A549 (cell line): Measurements from ENCODE around the gene SLC9A3. TPM values are rescaled to one million over a fixed set of nuclear protein-coding genes. Genes with fewer than 3 reads are reported as not detected.

ENCODE experiments used
- ATAC-seq, 2 experiments: fragments of 200-7000 bp in 1 of 2; fragments of >200 bp in 1 of 2; cut with Nextera tagmentation in 1 of 2; cut with Tn5 transposase in 1 of 2; 3 replicates each; pipeline versions ENCODE4 v1.8.0 to v1.9.1; 2018 to 2020; ENCODE audit warnings: mild to moderate bottlenecking in 1 of 2, moderate library complexity in 1 of 2
- CTCF ChIA-PET: fragments of 300-600 bp; sonication (Branson Sonifier 250); formaldehyde crosslinking; extraction: SDS; loops from one replicate; lab custom pipeline; 2021; ENCODE audit warnings: antibody characterized with exemption, inconsistent platforms; lab: Yijun Ruan, JAX
- POLR2A ChIA-PET: fragments of 350-600 bp; formaldehyde crosslinking; extraction: SDS; loops from one replicate; lab custom pipeline; 2021; ENCODE audit warnings: antibody characterized with exemption, inconsistent platforms; lab: Yijun Ruan, JAX
- DNase-seq, 2 experiments: peaks; one replicate each; pipeline versions ENCODE4 v3.0.0 to v3.0.0-alpha.2; 2011 to 2016; ENCODE audit warnings: low read depth in 1 of 2, low spot score in 1 of 2
- FAIRE-seq: peaks from 2 replicates; lab custom pipeline; 2011; peaks lifted over from hg19 to GRCh38; lab: Jason Lieb, UNC
- H3K27ac ChIP-seq, 2 experiments: fragments of >200 bp; sonication (Bioruptor Twin); formaldehyde crosslinking; 3 replicates each; pipeline ENCODE4 v1.5.1; 2016 to 2017
- H3K4me1 ChIP-seq: fragments of >200 bp; sonication (Bioruptor Twin); formaldehyde crosslinking; 3 replicates; pipeline ENCODE4 v1.6.1; 2016
- H3K4me2 ChIP-seq: fragments of >200 bp; sonication (Bioruptor Twin); formaldehyde crosslinking; 3 replicates; pipeline ENCODE4 v1.6.1; 2016
- H3K4me3 ChIP-seq: fragments of >200 bp; sonication (Bioruptor Twin); formaldehyde crosslinking; 3 replicates; pipeline ENCODE4 v1.5.1; 2016
- H3K9me3 ChIP-seq: fragments of >200 bp; sonication (Bioruptor Twin); formaldehyde crosslinking; 3 replicates; pipeline ENCODE4 v1.6.1; 2016
- CEBPB ChIP-seq, 2 experiments: fragments of >200 bp in 1 of 2; sonication (Bioruptor Twin) in 1 of 2; formaldehyde crosslinking in 1 of 2; IDR thresholded peaks; 2 replicates each; pipeline ENCODE4 v1.6.1; 2012 to 2016
- CHD4 ChIP-seq: fragments of 200-600 bp; sonication (generic); IDR thresholded peaks from 2 replicates; pipeline ENCODE4 v1.6.1; 2016; ENCODE audit warnings: antibody characterized with exemption, mild to moderate bottlenecking, borderline replicate concordance
- E2F6 ChIP-seq: IDR thresholded peaks from 2 replicates; pipeline ENCODE4 v1.6.1; 2012; ENCODE audit warnings: low read depth, borderline replicate concordance
- ESRRA ChIP-seq: fragments of 150-350 bp; IDR thresholded peaks from 2 replicates; pipeline ENCODE4 v1.6.1; 2014; ENCODE audit warnings: mild to moderate bottlenecking, low read length, borderline replicate concordance
- HDAC2 ChIP-seq: fragments of 200-600 bp; sonication (generic); IDR thresholded peaks from 2 replicates; pipeline ENCODE4 v1.6.1; 2016
- HEYL ChIP-seq: fragments of 250-450 bp; sonication (Bioruptor Pico); IDR thresholded peaks from 2 replicates; pipeline ENCODE4 v1.8.0; 2021; ENCODE audit warnings: mild to moderate bottlenecking, moderate library complexity
- HOXB13 ChIP-seq: fragments of 250-450 bp; sonication (Bioruptor Pico); IDR thresholded peaks from 2 replicates; pipeline ENCODE4 v1.5.0; 2020; ENCODE audit warnings: low read depth, mild to moderate bottlenecking, moderate library complexity
- JUN ChIP-seq, 2 experiments: fragments of >200 bp; sonication (Bioruptor Twin); formaldehyde crosslinking; IDR thresholded peaks; 2 replicates in 1 of 2; 3 replicates in 1 of 2; pipeline ENCODE4 v1.6.1; 2016 to 2017
- KDM1A ChIP-seq: fragments of 200-600 bp; sonication (generic); IDR thresholded peaks from 2 replicates; pipeline ENCODE4 v1.6.1; 2016; ENCODE audit warnings: low read depth, mild to moderate bottlenecking
- KDM5A ChIP-seq: fragments of 200-600 bp; sonication (generic); IDR thresholded peaks from 2 replicates; pipeline ENCODE4 v1.6.1; 2016; ENCODE audit warnings: antibody characterized with exemption, mild to moderate bottlenecking
- NFE2L2 ChIP-seq: fragments of 150-350 bp; conservative IDR thresholded peaks from 2 replicates; pipeline ENCODE4 v1.6.1; 2014; ENCODE audit warnings: low read length
- NPAS2 ChIP-seq: fragments of 250-450 bp; sonication (Bioruptor Pico); IDR thresholded peaks from 2 replicates; pipeline ENCODE4 v1.8.0; 2022; ENCODE audit warnings: mild to moderate bottlenecking, moderate library complexity, borderline replicate concordance
- NR3C1 ChIP-seq: fragments of >200 bp; sonication (Bioruptor Twin); formaldehyde crosslinking; IDR thresholded peaks from 3 replicates; pipeline ENCODE4 v1.6.1; 2017
- POLR2A ChIP-seq: IDR thresholded peaks from 2 replicates; pipeline ENCODE4 v1.6.1; 2012; ENCODE audit warnings: mild to moderate bottlenecking, low read length
- RAD21 ChIP-seq, 2 experiments: fragments of >200 bp in 1 of 2; sonication (Bioruptor Twin) in 1 of 2; formaldehyde crosslinking in 1 of 2; IDR thresholded peaks in 1 of 2; conservative IDR thresholded peaks in 1 of 2; 2 replicates in 1 of 2; 3 replicates in 1 of 2; pipeline ENCODE4 v1.6.1; 2012 to 2018; ENCODE audit warnings: inconsistent platforms in 1 of 2
- SREBF2 ChIP-seq: fragments of 450-650 bp; IDR thresholded peaks from 2 replicates; pipeline ENCODE4 v1.6.1; 2014; ENCODE audit warnings: mild to moderate bottlenecking, moderate library complexity
- ZFP36 ChIP-seq: fragments of 450-650 bp; IDR thresholded peaks from 2 replicates; pipeline ENCODE4 v1.6.1; 2014; ENCODE audit warnings: borderline replicate concordance; ENCODE audit not compliant: partially characterized antibody
- WGBS: methylation state at CpG from one replicate; pipeline ENCODE4 v1.1.6; 2017; ENCODE audit errors: missing lambda C conversion rate; 5-methylcytosine and 5-hydroxymethylcytosine counted together
- polyA plus RNA-seq, 4 experiments: library from polyadenylated mRNA; depleted of rRNA in 3 of 4; stranded (reverse); fragments of >200 nt; fragmentation: RNase III in 1 of 4; extraction: RNeasy Plus Mini Kit Qiagen cat#74134 plus additional on column Dnase treatment in 1 of 4; gene quantifications; 2 replicates in 3 of 4; 3 replicates in 1 of 4; pipeline ENCODE4 v1.2.3, GENCODE V29; 2011 to 2017
- TF ChIP-seq, protein P1 (sequence below): IDR thresholded peaks from 2 replicates; pipeline ENCODE4 v1.6.1; 2012
- TF ChIP-seq, protein P2 (sequence below): fragments of 250-450 bp; sonication (Bioruptor Pico); IDR thresholded peaks from 2 replicates; pipeline ENCODE4 v1.5.0; 2020; ENCODE audit warnings: low read depth, mild to moderate bottlenecking, moderate library complexity
- TF ChIP-seq, protein P3 (sequence below): fragments of 250-450 bp; sonication (Bioruptor Pico); IDR thresholded peaks from 2 replicates; pipeline ENCODE4 v1.5.0; 2021; ENCODE audit warnings: mild to moderate bottlenecking, moderate library complexity, borderline replicate concordance

SLC9A3 gene
- polyA plus RNA-seq, 2 of the 4 experiments (the other 2 are of a cell fraction) = 1.3 TPM

DNA sequence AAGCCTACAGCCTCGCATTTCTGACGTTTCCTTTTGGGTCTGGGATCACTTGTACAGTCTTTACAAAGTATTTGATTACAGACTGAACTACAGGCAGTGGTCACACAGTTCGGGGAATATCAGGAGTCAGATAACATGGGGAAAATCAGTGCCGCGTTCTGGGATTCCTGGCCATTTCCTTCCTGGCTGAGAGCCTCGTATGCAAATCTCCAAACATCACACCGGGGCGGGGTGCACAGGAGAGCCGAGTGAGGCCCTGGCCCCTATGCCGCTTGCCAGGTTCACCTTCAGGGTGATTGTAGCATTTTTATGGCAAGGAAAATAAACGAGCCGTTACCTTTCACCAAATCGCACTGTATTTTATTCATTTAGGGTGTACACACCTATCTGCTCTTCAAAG lies 29.6 kb upstream of the SLC9A3 start (continued):
- no peak for TF ChIP-seq E2F6

GRCh38 chr5:551406-551805 lies 27.2 kb upstream of the SLC9A3 start:
- FAIRE-seq (no peak), ATAC-seq (no peak)
- POLR2A ChIA-PET = no interaction called here

GRCh38 chr5:549229-549628 lies 25.0 kb upstream of the SLC9A3 start:
- TF ChIP-seq HDAC2 (no peak), CHD4 (no peak), ESRRA (no peak), NR3C1 (no peak), POLR2A (no peak), NFE2L2 (no peak)
- TF ChIP-seq, protein P1, sequence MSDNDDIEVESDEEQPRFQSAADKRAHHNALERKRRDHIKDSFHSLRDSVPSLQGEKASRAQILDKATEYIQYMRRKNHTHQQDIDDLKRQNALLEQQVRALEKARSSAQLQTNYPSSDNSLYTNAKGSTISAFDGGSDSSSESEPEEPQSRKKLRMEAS = no peak
- no peak for FAIRE-seq
- POLR2A ChIA-PET = no interaction called here
- Histone ChIP-seq H3K27ac (no peak overlapping the region), H3K9me3 (peaks cover 3% of the 10 kb centered on the region; the same call in 1 of the 3 replicates), H3K4me2 (no peak overlapping the region), H3K4me3 (no peak overlapping the region), H3K4me1 (no peaks in the 10 kb centered on the region)
- 54% methylated on average over 2 of the region's 2 CpGs for WGBS
- ATAC-seq = no peak
- CTCF ChIA-PET = interaction anchor here (1.1 kb wide), 1 partner anchor 47 kb away, joined by 3 read pairs; no protein-coding TSS in a partner anchor
- no peak for DNase-seq

More at GRCh38 chr5:551406-551805, 27.2 kb upstream of the SLC9A3 start:
- DNase-seq = no peak
- Histone ChIP-seq H3K9me3 (peaks cover 3% of the 10 kb centered on the region; the same call in 1 of the 3 replicates), H3K4me1 (peaks cover 14% of the 10 kb centered on the region; the same call in 2 of the 3 replicates), H3K4me3 (no peak overlapping the region), H3K27ac (no peak overlapping the region), H3K4me2 (no peak overlapping the region)
- CTCF ChIA-PET = no interaction called here
- 17% methylated on average over 6 of the region's 6 CpGs for WGBS
- TF ChIP-seq JUN (IDR thresholded peaks at IDR 0.05) = no peak
- no peak for TF ChIP-seq RAD21 (conservative IDR thresholded peaks at IDR 0.05 in 1 of 2, IDR thresholded peaks at IDR 0.05 in 1 of 2)
- TF ChIP-seq POLR2A = no peak
- TF ChIP-seq, protein P2, sequence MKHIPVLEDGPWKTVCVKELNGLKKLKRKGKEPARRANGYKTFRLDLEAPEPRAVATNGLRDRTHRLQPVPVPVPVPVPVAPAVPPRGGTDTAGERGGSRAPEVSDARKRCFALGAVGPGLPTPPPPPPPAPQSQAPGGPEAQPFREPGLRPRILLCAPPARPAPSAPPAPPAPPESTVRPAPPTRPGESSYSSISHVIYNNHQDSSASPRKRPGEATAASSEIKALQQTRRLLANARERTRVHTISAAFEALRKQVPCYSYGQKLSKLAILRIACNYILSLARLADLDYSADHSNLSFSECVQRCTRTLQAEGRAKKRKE (CRISPR knock-in tag) = no peak
- no peak for TF ChIP-seq E2F6
- TF ChIP-seq NPAS2 (CRISPR knock-in tag) = no peak
- TF ChIP-seq SREBF2 = no peak
- no peak for TF ChIP-seq HOXB13 (CRISPR knock-in tag)
- TF ChIP-seq ZFP36 = no peak
- TF ChIP-seq CEBPB (IDR thresholded peaks at IDR 0.05) = no peak
- no peak for TF ChIP-seq KDM1A
- no peak for TF ChIP-seq NR3C1
- TF ChIP-seq HEYL = no peak
- TF ChIP-seq KDM5A = no peak
- TF ChIP-seq, protein P3, sequence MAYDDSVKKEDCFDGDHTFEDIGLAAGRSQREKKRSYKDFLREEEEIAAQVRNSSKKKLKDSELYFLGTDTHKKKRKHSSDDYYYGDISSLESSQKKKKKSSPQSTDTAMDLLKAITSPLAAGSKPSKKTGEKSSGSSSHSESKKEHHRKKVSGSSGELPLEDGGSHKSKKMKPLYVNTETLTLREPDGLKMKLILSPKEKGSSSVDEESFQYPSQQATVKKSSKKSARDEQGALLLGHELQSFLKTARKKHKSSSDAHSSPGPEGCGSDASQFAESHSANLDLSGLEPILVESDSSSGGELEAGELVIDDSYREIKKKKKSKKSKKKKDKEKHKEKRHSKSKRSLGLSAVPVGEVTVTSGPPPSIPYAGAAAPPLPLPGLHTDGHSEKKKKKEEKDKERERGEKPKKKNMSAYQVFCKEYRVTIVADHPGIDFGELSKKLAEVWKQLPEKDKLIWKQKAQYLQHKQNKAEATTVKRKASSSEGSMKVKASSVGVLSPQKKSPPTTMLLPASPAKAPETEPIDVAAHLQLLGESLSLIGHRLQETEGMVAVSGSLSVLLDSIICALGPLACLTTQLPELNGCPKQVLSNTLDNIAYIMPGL (CRISPR knock-in tag) = no peak
